Measurements from ENCODE around the gene TVP23A.
A peak's percentile ranks its signal among the peaks of the same experiment; 100 is the strongest.
"Not testable (repeated sequence)": the region's sequence is repeated elsewhere in the genome, so short reads cannot be mapped to it uniquely, and the experiment has no call there.

TVP23A gene

DNA sequence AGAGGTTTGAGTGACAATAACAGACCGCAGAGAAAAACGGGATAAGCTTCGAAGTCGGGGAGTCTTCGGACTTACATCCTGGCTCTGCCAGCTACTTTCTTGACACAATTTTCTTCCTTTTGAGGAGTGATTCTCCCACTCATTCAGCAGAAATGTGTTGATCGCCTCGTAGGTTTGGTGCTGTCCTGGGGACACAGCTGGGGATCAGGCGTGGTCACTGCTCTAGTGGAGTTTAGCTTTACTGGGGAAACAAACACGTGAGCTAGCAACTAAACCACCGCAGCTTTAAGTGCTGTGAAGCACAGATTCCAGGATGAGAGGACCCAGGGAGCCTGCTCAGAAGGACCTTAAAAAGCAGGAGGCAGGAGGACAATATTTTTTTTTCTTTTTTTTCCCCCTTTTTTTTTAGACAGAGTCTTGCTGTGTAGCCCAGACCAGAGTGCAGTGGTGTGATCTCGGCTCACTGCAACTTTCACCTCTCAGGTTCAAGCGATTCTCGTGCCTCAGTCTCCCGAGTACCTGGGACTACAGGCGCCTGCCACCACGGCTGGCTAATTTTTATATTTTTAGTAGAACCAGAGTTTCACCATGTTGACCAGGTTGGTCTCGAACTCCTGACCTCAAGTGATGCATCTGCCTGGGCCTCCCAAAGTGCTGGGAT is 74.1 kb downstream of the TVP23A start:
- DNase-seq = no peak

DNA sequence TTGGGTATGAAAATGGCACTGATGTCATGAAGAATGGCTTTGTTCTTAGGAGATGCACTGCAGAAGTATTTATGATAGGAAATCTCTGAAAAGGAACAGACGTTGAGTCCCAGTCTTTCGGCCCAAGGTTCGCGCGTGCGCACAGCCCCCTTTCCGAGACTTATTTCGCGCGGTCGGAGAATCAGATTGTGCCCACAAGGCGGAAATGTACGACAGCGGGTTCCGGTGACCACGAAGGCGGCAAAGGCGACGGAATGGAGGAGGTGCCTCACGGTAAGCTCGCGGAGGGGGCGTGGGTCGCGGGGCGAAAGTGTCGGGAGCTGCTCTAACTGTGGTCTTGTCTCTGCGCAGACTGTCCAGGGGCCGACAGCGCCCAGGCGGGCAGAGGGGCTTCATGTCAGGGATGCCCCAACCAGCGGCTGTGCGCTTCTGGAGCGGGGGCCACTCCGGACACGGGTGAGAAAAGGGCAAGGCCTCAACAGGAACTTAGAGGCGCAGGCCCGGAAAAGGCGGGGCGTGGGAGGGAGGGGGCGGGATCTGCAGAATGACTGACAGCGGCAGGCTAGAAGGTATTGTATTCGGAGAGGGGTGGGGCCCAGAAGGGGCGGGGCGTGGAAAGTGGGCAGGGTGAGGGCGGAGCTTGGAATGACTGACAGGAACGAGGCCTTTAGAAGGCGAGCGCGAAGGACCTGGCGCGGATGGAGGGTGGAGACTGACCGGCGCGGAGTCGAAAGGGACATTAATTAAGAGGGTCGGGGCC is 74.8 kb downstream of the TVP23A start, which contains the start of gene NUBP1:
Gene NUBP1, plus strand, starts transcription at position 233 of the 760 bp plus-strand sequence. Its CDS starts 22 bp downstream, at position 255.
- peak; percentile 98 to 99 (median 99) for DNase-seq

DNA sequence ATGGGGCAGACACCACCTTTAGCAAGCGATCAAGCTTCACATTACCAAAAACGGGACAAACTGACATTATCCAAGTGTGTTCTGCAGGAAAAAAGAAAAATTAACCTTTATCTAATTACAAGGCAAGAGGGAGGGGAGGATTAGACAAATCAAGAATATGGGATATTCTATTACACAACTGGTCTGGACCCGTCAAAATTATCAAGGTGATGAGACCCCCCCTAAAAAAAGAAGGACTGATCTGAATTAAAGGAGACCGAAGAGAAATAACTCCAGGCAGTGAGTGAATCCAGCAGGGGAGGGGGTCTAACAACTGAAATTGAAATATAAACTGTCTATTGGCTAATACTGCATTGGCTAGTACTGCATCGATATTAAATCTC is 75.4 kb downstream of the TVP23A start:
- no peak for DNase-seq

DNA sequence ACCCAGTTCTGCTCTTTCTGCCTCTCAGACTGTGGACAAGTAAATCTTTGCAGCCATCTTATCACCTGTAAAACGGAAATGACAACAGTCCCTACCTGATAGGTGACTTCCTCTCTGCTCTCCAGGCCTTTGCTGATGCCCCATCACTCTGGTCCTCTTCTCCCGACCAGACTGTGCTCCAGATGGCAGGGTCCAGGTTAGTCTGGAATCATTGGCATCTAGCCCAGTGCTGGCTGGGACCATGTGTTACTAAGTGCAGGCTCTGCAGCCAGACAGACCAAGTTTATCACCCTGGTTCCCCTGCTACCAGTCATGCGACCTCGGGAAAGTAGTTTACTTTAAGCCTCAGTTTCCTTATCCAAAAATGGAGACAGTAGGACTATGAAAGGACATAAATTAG is 76.8 kb downstream of the TVP23A start:
- no peak for DNase-seq

GRCh38 chr16:10741249-10741648 is 77.3 kb downstream of the TVP23A start:
- DNase-seq = not testable (repeated sequence)

- no peak for DNase-seq
Measured at GRCh38 chr16:10740845-10741208, 77.8 kb downstream of the TVP23A start.

GRCh38 chr16:10740000-10740844 is 78.4 kb downstream of the TVP23A start:
- DNase-seq = no peak

GRCh38 chr16:10738231-10739077 is 80.1 kb downstream of the TVP23A start:
- no peak for DNase-seq

DNA sequence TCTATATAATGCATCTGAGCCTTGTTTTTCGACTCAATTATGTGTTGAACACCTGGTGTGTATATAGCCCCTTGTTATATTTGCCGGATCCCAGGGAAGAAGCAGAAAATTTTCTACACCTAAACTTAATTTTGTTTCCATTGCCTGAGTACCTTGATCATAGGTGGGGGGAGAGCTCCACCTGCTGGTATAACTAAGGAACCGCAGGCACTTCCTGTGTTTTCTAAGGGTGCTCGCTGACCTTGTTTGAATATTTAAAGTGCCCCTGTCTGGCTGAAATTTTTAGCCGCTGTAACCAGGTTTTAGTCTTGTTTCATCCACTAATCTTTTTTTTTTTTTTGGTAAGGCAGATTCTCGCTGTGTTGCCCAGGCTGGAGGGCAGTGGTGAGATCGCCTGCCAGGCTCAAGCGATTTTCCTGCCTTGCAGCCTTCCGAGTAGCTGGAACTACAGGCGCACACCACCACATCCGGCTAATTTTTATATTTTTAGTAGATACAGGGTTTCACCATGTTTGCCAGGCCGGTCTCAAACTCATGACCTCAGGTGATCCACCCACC is 81.4 kb downstream of the TVP23A start:
- peak in 3 of 4 experiments; percentile 9 to 46 (median 33) for DNase-seq

DNA sequence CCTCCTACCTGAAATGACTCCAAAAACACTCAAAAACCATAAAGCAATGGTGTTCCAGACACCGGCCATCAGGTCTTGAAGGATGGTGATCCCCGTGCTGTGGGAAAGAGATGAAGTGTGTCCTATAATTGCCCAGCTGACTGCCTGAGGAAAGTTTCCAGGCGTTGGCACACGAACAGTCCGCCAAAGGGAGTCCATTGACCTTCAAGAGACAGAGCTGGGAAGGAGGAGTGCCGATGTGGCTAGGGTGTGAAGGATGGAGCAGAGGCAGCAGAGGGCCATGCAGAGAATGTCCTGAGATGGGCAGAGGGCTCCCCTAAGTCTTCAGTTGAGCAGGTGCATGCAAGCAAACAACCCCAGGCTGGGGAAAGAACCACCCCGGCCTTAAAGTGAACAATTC is 86.8 kb downstream of the TVP23A start:
- DNase-seq = no peak

GRCh38 chr16:10729104-10730048 is 89.2 kb downstream of the TVP23A start:
- no peak for DNase-seq

DNA sequence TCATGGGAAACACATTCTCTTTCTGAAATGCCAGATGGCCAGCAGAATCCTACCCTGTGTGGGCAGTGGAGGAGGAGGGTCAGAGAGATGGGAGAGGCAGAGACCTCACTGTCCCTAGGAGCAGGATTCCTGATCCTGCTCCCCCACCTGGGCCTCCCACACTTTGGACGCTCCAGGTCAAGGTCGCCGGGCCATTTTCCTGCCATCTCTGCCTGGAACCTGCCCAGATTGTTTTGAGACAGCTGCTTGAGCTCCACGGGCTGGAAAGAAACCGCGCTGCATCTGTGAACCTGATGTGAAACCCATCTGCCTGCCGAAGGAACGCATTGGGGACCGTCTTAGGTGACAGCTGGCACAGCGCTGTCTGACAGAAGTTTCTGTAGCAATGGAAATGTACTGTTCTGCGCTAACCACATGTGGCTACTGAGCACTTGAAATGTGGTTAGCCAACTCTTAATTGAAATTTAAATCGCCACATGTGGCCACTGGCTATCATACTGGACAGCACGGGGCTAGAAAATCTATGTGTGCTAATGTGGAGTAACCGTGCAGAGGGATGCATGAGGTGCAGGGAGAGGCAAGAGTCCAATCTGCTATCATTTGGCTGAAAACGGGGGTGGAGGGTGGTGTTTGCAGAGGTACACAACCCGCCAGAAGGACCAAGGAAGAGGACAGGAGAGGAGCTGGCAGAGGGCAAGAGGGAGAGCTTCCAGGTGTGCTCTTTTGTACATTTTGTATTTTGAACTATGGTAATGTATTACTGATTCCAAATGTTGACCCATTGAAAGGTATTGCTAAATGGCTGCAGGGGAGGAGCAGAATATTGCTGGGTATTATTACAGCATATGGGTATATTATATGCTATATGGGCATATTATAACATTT is 90.3 kb downstream of the TVP23A start:
- DNase-seq = no peak

Data from activated naive CD4-positive, alpha-beta T cell (primary cell).